Activated gamma-delta T cell treated with Interleukin-2 at 50 U/mL for 16 hours (primary cell): ENCODE data around the gene PITX3.

Experiments used
- DNase-seq: peaks from one replicate; pipeline ENCODE4 v3.0.0-alpha.2; 2020

The PITX3 gene

DNA sequence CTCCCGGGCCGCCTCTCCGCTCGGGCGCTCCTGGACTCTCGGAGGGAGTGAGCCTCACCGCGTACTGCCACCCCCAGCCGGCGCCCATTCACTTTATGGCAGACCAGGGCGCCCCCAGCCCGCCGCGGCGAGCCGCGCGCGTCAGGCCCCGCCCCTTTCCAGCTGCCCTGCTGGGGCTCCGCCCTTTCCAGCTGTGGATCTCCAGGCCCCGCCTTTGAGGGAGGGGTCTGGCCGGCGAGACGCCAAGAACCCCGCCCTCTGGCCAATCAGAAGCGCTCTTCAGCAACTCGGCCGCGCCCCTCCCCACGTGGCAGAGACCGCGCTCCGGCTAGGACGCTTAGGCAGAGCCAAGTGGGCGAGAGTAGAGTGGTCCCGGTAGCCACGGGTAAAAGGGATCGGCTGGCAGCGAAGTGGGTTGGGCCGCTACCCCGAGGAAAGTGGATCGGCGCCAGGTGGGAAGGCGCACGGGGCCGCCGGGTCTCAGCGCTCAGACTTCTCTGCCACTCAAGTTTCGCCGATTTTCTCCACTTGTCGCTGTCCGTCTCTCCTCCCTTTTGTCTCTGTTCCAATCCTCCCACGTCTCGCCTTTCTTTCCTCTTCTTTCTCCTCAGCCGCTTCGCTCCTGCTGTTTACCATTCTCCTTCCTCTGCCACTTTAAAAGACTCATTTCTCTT is at the start of gene PITX3:
Gene PITX3, minus strand, starts transcription at position 69 of the 674 bp plus-strand sequence. CDS start 9,432 bp downstream, outside the sequence.
- peak; percentile 81 for DNase-seq

- DNase-seq: no peak
These were observed 48.5 kb upstream of the PITX3 start for GRCh38 chr10:102289840-102290239.

- DNase-seq: no peak
These were observed 48.0 kb upstream of the PITX3 start for GRCh38 chr10:102289356-102289755.

GRCh38 chr10:102287991-102288390 is 46.7 kb upstream of the PITX3 start:
- DNase-seq: no peak

GRCh38 chr10:102287538-102287937 is 46.2 kb upstream of the PITX3 start:
- DNase-seq: no peak

DNA sequence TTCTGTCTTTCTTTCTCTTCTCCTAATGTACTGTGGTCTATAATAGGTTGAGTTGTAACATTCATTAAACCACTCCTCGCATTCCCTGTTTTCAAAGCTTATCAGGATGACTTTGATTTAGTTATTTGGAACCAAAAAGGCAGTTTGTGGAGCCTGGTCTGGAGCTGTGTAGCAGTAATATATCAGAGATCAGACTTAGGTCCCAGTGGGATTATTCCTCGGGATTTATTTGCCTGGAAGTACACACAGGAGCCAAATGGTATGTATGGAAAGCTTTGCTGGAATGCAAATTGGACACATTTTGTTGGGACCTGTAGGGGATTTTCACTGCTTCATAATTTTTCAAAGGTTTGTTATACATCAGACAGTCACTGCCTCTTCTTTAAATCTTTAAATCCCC is 44.9 kb upstream of the PITX3 start:
- DNase-seq: no peak

DNA sequence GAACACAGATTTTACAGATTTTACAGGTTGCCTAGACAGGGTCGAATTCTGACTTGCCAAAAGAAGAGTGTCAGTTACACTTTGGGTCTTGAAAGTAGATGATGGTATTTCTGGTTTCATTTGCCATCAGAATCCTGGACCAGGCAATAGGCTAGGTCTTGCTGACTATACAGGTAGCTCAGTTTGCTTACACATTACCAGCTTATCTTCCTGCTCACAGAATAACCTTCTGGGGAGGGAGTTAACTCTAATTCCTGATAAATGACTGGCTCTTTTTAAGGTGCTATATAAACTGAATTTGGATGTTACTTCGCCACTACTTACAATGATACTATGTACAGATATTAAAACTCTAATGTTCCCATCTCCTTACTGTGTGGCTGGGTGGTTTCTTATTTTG is 43.8 kb upstream of the PITX3 start:
- DNase-seq: no peak

GRCh38 chr10:102284531-102284930 is 43.2 kb upstream of the PITX3 start:
- DNase-seq: no peak

DNA sequence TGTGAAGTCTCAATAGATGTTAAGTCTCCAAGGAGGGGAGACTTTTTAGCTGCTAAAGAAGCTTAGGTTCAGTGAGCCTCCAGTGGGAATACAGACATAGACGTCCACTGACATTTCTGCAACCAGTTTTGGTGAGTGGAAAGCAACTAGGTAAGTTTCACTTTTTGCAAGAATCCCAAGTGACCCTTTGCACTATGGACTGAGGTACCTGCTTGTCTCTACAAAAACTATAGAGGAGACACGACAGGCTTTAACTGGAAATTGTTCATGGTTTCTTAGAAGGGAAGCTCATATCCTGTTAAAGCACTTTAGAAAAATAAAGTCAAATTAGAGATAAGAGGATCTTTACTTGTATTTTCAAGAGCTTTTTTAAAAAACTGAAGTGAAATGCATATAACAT is 42.6 kb upstream of the PITX3 start:
- DNase-seq: no peak

- no peak for DNase-seq
These were observed 42.2 kb upstream of the PITX3 start for GRCh38 chr10:102283488-102283887.

DNA sequence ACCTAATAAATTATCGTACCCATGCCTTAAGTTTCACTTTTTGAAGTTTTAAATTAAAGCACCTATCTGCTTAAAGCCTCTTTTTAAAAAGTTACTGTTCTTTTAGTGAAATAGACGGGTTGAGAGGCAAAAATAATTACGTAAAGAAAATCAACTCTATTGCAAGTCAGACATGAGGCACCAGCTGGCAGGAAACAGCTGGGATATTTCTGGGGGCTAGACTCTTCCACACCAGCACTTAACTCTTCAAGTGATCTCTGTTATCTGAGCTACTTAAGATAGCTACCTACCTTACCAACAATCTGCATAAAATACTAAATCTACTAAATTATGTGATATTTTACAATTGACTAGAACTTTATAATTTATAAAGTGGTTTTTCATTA is 39.8 kb upstream of the PITX3 start:
- no peak for DNase-seq

DNA sequence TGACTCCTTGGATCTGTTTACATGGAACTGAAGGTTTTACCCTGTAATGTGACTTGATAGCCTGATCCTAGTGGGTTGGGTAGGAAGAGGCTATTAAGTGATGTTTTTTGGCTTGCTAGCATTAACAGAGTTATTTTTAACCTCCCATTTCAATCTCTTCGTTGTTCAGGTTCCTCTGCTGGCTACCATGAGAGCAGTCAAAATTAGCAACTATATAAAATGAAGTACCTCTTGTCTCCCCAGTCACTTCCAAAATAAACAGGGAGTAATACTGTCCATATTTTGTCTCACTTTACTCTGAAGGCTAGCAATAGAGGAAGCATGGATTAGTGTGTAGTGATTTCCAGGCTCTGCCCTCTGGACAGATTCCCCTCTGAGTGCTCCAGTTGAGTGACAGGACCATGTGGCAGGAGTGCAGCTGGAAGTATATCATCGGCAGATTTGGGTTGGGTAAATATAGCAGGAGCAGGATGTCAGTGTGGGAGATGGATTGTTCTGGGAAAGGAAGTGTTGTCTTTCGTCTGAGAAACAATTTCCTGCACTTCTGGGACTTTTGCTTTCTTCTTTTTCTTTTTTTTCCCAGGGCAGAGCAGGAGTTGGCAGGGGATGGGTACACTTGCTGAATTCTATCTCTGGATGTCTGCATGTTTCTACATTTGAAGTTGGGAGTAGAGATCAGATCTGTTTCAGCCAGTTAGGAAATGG is 39.2 kb upstream of the PITX3 start:
- no peak for DNase-seq

- no peak for DNase-seq
These were observed 37.8 kb upstream of the PITX3 start for GRCh38 chr10:102279104-102279503.

DNA sequence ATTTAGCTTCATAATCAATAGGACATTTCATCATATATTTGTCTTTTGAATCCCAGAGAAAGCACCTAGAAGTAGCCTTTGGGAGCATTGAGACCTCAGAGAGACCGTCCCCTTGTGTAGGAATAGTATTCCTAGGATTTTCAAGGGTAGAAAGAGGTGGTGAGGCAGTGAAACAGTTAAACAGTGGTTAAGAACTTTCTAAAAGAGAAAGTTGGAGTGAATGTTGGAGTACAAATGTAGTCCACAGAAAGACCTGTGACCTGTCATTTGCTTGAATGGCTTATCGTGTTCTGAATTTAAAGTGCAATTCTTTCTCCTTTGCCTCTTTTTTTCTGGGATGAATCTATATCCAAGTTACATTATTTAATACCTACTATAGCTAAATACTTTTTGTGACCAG is 34.0 kb upstream of the PITX3 start:
- DNase-seq: no peak

- DNase-seq: no peak
These were observed 32.8 kb upstream of the PITX3 start for GRCh38 chr10:102274062-102274461.

GRCh38 chr10:102269017-102269416 is 27.7 kb upstream of the PITX3 start:
- no peak for DNase-seq

DNA sequence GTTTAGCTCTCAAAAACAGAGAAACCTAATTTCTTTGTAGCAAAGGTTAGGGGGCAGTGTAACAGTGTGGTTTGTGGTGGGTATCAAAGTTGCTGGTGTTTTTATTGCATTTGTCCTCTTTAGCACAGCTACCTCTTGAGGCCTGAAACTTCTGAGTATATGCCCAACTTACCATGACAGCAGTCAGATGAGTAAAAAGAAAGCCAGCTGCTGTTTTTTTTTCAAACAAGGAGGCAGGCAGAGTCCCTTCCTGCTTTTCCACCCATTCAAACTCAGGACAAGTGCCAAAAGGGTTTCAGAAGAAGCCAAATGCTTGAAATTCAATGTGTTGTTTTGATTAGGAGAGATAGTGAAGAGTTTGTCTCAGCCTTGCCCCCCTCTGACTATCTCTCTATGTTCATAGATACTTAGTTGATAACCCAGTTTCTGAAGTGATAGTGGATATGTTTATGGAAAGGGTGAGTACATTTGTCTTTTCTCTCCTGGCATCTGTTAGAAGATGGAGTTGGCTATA is 27.1 kb upstream of the PITX3 start:
- no peak for DNase-seq

GRCh38 chr10:102267748-102268147 is 26.4 kb upstream of the PITX3 start:
- DNase-seq: no peak

- DNase-seq: no peak
These were observed 25.4 kb upstream of the PITX3 start for GRCh38 chr10:102266670-102267069.

DNA sequence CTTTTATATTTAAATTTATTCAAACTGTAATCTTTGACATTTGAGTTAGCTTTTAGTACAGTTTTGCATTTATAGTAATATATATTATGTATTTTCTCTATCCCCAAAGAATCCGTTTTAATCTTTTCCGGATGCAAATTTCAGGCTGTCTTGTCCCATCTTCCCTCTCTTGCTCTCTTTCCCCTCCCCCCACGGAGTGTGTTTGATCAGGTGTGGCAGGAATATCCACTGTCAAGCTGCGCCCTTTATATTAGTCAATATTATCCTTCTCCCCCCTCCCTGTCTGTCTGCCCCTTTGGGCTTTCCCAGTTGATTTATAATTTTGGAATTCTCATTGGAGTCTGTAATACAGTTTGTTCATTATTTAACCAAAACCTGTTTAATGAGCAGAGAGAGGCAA is 23.1 kb upstream of the PITX3 start:
- DNase-seq: no peak

- DNase-seq: no peak
These were observed 21.5 kb upstream of the PITX3 start for GRCh38 chr10:102262744-102263370.

DNA sequence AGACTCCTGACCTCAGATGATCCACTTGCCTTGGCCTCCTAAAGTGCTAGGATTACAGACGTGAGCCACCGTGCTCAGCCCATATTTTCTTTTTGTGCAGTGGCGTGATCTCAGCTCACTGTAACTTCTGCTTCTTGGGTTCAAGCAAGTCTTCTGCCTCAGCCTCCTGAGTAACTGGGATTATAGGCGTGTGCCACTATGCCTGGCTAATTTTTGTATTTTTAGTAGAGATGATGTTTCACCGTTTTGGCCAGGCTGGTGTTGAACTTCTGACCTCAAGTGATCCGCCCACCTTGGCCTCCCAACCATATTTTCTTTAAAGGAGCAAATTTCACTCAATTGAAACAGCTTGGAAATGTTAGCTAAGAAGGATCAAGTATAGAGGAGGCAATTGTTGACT is 20.5 kb upstream of the PITX3 start:
- DNase-seq: no peak

DNA sequence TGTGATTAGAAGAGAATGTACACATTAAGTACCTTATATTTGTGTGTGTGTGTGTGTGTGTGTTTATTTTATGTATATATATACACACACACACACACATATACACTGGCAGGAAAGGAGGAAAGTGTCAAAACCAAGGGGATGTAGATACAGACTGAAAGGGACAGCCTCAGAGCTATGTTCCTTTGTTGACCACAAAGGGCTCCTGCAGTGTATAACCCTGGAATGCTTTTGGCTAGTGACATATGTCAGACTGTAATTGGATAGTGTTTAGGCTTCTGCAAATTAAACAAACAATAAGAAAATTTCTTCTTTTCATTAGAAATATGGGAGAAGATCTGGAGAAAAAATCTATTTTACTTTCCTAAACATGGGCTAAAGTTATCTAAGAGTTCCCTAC is 19.9 kb upstream of the PITX3 start:
- no peak for DNase-seq

DNA sequence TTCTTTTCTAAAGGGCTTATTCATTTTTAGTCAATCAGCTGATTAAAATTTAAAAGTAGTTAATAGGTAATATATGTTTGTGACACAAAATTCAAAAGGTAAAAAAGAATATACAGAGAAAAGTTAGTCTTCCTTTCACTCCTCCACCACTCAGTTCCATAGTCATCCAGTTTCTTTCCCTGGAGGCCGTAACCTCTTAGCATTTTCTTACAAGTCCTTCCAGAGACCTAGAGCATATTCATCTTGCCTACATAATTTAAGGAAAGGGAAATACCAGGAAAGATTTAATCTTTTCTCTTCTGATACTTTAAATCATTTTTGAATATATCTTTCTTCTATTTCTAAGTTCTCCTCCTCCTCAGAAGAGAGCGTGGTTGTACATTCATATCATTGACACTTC is 14.1 kb upstream of the PITX3 start:
- no peak for DNase-seq
